COLO668 (cell line): ENCODE data around the gene KMO.

ENCODE experiments used
- DNase-seq: peaks from one replicate; lab custom pipeline; 2025; ENCODE audit not compliant: unreplicated experiment; lab: John Stamatoyannopoulos, UW

KMO gene

DNA sequence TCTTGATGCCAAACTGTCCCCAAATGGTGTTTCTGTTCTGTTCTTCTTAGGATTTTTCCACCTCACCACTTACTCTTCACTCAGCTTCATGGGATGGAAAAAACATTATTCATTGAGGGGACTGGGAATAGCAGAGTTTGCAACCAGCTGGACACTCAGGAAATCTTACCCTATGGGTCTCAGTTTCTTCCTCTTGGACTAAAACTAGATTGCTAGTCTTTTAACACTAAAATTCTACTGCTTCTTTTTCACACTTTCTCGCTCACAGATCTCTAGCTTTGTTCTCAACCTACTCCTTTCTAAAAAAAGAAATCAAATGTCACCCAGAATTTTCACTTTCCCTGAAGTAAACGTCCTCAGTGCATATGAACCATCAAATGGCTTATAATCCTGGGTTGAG lies 4.8 kb downstream of the KMO start:
- DNase-seq, result no peak

DNA sequence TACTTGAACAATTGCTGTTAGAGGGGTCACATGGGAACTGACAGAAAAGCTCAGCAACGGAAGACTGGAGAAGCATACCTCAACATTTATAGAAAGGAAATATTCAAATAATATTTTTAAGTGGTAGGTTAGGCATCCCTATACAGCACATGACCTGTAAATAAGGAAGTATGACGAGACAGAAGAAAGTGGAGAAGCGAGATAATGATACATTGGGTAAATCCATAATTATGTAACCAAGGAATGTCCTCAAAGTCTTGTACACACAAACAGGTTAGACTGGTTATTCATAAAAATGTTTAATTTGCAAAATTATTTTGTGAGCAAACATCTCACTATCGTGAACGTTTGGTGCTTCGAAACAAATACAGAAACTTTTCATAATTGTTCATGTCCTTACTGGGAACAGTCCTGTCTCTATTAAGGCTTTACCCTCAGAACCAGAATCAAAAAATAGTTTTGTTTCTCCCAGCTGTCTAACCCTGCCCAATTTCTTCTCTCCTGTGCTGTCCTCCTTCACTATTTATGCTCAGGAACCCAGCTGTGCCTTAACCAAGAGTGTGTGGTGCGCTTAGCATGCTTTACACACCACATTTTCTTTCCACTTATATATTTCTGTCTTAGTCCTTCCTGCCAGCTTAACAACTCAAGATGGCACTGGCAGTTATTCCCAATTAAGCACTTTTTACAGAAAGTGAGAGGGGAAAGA lies 10.2 kb downstream of the KMO start:
- DNase-seq, result no peak

DNA sequence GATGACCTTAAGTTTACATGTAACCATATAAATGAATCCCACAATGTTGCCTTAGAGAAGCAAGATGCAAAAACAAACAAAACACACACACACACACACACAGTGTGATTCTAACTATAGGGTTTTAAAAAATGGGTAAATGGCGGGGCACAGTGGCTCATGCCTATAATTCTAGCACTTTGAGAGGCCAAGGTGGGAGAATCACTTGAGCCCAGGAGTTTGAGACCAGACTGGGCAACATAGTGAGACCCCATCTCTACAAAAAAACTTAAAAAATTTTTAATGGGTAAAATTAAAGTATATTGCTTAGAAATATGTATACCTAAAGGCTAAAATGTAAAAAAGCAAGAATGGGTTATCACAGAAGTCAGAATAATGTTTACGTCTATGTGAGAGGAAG lies 15.8 kb downstream of the KMO start:
- DNase-seq, result no peak

DNA sequence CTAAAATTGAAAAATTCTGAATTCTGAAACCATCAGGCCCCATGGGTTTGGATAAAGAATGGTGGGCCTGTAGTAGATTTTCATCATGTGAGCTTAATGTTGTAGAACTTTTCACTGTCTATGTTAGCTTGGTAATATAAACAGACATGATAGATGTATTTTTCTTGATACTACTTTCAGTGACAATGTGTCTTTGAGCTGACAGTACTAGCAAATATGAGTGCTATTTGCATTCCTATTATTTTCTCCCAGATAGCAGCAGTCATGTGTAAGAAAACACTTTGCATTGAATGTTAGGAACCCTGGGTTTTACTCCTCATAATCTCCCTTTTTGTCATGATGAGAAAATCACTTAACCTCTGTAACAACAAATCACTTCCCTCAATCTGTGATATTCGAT lies 18.1 kb downstream of the KMO start:
- no peak for DNase-seq

DNA sequence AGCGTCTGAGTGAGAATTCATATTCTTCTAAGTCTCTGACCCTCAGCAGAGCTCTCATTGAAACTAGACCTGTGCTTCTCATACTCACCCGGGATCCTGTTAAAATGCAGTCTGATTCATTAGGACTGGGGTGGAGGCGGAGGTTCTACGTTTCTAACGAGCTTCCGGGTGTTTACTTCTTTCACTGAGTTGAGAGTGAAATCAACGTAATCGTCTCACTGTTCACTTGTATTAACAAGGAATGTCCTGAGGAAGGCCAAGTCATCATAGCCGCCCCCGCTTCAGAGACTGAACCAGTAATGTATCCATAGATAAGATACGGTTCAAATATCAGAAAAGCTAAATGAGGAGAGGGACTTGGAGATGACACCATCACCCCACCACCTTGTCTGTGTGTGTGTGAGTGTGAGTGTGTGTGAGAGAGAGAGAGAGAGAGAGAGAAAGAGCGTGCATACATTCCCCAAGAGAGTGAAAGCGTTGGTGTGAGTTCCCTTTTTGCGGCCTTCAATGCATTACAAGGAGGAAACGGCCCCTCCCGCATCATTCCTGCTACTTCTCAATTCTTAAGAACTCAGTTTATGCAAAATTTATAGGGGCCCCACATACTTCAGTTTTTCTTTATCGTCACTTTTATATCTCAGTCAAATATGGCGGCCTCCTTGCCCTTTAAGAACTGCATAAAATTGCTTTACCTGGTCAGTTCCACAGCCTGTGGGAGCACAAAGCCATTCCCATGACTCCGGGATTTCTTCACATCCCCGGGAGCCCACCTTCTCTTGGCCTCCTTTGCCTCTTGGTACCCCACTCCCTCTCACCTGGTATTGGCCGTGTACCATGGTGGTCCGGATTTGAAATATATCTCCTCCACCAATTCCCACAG lies 19.8 kb downstream of the KMO start:
- DNase-seq, result no peak

DNA sequence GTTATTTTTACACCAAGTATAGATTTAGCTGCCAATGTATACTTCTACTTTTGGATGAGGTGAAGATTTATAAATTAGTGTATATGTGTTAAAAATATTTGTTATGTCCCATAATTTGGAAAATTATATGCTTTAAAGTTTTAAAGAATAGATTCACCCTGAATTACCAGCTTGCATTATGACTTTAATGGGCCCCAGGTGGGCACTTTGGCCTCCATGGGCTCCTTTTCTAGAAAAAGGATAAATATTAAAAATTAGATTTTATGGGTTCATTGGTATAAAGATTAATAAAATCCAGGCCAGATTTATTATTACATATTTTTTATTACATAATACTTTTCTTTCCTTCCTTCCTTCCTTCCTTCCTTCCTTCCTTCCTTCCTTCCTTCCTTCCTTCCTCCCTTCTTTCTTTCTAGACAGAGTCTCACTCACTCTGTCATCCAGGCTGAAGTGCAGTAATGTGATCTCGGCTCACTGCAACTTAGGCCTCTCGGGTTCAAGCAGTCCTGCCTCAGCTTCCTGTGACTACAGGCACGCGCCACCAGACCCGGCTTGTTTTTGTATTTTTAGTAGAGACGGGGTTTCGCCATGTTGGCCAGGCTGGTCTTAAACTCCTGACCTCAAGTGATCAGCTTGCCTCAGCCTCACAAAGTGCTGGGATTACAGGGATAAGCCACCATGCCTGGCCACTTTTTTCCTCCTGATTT lies 21.9 kb downstream of the KMO start:
- no peak for DNase-seq

DNA sequence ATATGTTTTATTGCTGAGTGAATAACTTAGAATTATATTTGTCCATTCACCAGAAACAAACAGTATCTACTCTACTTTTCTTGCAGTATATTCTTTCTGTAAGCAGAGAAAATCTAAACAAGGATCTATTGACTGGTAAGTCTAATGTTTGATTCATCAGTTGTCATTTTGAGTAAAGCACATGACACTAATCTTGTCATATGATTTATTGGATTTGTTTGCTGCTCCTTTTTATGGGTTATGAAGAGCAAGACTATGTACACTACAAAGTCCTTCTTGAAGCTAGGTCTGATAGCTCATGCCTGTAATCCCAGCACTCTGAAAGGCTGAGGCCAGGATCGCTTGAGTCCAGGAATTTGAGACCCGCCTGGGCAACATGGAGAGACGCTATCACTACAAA lies 23.3 kb downstream of the KMO start:
- no peak for DNase-seq

DNA sequence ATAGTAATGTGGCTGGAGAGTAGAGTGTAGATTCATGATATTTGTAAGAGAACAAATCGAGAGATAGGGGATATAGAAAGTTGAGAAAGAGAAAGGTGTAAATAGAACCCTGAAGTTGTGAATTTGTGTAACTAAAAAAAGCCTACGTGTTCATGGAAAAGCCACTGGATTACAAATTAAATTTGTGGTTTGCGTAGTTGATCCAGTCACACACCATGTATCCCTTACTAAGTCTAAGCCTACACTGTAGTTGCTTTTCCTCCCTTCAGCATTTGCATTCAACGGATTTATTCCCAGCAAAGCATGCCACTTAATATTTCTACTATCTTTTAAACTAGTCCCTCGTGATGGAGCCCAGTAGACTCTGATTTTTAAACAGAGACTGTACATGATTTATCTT lies 24.9 kb downstream of the KMO start:
- DNase-seq, result no peak

DNA sequence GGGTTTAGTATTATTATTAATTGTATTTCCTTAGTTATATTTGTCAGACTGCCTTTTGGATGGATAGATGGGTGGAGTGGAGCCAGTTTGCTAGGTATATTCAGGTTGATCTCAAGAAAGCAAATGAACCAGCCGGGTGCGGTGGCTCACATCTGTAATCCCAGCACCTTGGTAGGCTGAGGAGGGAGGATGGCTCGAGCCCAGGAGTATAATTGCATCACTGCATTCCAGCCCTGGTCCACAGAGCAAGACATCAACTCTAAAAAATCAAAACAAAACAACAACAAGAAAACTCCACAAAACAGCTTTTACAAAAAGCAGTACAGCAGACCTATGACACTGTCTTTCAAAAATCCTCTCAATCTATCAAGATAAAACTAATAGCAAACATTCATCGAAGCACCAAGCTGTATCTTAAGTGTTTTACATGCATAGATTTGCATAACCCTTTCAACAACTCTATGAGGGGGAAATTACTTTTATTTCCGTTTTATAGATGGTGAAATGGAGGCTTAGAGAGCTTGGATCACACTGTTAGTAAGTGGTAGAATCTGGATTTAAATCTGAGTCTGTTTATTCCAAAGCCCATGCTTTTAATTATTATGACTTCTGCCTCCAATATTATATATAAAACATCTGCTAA lies 25.5 kb downstream of the KMO start:
- DNase-seq, result no peak

DNA sequence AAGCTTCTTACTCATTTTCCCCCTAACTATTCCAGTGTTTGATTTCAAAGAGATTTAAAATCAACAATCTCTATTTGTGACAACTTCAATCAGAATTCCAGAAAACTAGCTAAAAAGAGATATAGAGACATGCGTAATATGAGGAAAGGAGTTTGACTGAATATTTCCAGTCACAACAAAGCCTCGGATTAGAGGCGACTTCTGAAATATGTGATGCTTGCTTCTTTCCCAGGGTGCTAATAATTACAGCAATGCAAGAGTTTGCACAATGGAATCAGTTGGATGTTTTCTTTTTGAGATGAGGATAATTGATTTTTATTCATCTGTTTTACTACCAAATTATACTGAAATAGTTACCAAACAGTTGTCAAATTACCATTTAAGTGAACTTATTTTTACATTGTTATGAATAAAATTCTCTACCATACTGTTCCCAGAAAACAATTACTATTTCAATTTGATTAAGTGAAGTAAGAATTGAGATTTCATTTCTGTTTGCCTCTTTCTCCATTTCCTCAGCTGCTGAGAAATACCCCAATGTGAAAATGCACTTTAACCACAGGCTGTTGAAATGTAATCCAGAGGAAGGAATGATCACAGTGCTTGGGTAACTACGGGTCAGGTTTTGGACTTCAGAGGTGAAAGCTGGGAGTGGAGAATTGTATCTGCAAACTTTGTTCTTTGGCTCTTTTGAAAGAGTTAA lies 28.1 kb downstream of the KMO start:
- DNase-seq, result no peak

DNA sequence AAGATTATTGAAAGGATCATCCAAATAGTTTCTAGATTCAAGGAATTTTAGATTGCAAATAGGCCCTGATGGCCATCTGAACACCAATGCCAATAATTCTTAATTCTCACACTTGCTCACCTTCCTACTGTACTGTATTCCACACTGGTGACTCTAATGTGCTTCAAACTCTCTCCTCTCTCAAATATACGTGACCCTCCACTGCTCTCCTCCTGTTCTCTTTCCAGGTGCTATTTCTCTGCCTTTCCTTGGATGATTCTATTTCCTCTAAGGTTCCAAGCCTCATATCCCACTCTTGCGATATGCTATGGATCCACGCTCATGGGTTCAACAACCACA lies 28.6 kb downstream of the KMO start:
- DNase-seq, result no peak

DNA sequence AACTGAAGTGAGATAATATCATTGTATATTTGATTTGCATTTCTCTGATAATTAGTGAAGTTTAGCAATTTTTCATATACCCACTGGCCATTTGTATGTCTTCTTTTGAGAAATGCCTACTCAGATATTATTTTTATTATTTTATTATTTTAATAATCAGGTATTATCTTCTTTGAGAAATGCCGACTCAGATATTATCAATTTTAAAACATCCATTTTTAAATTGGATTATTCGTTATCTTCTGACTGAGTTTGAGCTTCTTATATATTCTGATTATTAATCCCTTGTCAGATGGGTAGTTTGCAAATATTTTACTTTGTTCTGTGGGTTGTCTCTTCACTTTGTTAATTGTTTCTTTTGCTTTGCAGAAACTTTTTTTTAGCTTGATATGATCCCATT lies 37.7 kb downstream of the KMO start:
- DNase-seq, result no peak

DNA sequence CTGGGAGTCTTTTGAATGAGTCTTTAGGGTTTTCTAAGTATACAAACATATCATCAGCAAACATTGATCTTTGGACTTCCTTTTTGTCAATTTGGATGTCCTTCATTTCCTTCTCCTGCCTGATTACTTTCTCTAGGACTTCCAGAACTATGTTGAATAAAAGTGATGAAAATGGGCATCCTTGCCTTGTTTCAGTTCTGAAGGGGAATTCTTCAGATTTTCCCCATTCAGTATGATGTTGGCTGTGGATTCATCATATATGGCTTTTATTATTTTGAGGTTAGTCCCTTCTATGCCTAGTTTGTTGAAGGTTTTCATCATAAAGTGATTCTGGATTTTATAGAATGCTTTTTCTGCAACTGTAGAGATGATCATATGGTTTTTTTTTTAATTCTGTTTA lies 42.0 kb downstream of the KMO start:
- DNase-seq, result no peak

DNA sequence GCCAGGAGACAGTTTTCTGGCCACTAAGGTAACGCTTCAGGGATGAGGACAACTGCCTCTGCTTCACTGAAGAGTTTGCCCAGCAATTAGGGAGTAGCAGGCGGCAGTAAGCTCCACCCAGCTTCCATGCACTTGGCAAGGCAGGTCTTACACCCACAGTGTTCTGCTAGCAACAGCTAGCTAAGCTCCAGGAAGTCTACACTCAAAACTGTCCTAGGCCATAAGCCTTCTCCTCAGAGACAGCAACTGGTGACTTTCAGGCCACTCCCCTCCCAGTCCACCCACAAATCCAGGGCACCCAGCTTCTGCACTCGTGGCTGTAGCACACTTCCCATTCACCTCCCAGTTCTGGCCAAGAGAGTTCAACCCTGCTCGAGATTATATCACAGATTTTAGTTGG lies 47.3 kb downstream of the KMO start:
- DNase-seq, result no peak

DNA sequence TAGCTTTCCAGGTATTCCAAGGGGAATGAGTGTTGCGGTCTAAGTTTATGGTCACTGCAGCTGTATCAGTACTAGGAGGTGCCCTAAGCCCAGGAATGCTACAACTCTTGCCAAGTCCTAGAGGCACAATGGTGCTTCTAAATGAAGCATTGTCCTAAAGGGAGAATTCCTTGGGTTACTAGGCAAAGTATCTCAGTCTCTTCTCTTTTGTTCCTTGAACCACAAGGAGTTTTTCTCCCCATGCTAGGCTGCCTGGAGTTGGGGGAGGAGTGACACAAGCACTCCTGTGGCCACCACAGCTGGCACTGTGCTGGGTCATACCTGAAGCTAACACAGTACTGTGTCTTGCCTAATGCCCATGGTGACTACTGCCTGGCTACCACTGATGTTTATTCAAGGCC lies 50.7 kb downstream of the KMO start:
- DNase-seq, result no peak

DNA sequence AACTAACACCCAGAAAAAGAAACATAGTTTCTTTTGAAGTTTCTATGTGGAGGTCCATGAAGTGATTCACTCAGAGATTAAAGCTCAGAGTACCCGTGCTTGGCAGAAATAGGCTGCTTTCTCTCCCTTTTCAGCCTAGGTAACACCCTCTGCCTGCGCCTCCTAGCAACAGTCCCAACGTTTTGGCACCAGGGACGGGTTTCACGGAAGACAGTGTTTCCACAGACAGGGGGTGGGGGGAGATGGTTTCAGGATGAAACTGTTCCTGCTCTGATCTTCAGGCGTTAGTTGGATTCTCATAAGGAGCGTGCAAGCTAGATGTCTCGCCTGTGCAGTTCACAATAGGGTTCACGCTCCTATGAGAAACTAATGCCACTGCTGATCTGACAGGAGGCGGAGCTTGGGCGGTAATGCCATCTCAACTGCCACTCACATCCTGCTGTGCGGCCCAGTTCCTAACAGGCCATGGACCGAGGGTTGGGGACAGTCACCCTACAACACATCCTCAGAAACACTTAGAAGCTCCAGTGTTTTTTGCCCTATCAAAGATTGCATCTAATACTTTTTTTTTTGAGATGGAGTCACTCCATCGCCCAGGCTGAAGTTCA lies 54.8 kb downstream of the KMO start:
- DNase-seq, result no peak

DNA sequence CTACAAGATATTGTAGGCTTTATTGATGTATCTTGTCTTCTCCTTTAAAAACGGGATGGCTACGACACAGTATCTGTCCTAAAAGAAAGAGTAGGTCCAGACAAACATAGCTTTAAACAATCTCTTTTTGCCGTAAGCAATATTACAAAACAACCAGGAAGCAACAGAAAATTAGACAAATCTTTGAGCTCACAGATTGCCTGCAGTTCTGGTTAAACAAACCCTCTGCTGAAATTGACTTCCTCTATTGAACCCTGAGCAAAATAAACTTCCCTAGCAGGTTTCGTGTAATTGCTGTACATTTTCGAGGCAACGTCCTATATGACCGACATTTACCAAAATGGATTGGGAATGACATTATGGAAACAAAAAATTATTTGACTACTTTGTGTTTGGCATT lies 57.3 kb downstream of the KMO start:
- DNase-seq, result no peak

DNA sequence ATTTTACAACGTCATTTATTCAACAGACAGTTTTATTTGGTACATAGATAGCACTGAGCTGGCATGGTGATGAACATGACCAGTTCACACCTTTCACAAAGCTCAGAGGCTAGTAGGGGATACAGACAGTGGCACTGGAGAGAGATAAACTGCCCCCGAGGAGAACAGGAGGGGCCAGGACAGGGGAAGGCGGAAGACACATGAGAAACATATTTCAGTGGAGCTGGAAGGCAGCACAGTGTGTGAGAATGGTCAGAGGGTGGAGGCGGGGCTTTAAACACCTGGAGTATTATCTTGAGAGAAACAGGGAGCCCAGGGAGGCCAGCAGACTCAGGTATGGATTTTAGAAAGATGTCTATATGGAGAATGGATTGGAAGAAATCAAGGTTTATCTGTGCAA lies 58.5 kb downstream of the KMO start:
- DNase-seq, result no peak

DNA sequence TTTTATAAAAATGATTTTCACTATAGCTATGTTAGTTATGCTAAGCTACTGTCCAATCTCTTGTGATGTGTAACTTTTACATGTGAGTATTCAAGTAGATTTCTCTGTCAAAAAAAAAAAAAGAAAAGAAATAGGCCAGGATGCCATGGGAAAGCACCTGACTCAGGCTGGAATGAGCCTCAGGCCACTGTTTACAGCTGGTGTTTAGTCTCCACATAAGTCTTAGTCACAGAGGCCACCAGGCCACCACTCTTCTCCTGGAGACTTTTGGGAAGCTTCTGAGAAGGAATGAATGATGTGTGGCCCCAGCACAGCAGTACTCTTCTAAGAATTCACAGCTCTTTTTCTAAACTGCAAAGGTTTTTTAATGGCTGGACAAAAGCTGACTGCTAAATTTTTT lies 59.1 kb downstream of the KMO start:
- no peak for DNase-seq

DNA sequence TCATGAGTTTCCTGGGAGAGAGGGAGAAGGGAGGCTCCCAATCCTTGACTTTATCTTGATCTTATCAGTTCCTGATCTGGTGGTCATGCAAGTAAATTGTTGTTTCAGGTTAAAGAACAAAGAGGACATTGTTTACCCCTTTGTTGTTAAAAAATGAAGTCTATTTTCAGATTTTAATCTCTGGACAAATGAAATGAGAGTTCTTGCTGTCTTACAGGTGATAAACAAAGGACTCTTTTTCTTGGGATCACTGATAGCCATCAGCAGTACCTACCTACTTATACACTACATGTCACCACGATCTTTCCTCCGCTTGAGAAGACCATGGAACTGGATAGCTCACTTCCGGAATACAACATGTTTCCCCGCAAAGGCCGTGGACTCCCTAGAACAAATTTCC lies 59.6 kb downstream of the KMO start:
- no peak for DNase-seq
